NCI-H82 treated with DMSO at 0.1 percent for 48 hours (cell line): ENCODE measurements around the gene RRP15.
A peak's percentile ranks its signal among the peaks of the same experiment; 100 is the strongest.
"Not testable (repeated sequence)": the region's sequence is repeated elsewhere in the genome, so short reads cannot be mapped to it uniquely, and the experiment has no call there.

ENCODE experiments used
- DNase-seq: peaks from one replicate; lab custom pipeline; 2025; ENCODE audit not compliant: unreplicated experiment; lab: John Stamatoyannopoulos, UW

RRP15 gene

GRCh38 chr1:218296162-218296561, 11.1 kb downstream of the RRP15 start:
- no peak for DNase-seq

- no peak for DNase-seq
Observed at GRCh38 chr1:218297461-218297860, 12.4 kb downstream of the RRP15 start.

- no peak for DNase-seq
Observed at GRCh38 chr1:218297867-218298266, 12.8 kb downstream of the RRP15 start.

- DNase-seq, result no peak
Observed at GRCh38 chr1:218298398-218298797, 13.3 kb downstream of the RRP15 start.

GRCh38 chr1:218299416-218299815, 14.3 kb downstream of the RRP15 start:
- no peak for DNase-seq

DNA sequence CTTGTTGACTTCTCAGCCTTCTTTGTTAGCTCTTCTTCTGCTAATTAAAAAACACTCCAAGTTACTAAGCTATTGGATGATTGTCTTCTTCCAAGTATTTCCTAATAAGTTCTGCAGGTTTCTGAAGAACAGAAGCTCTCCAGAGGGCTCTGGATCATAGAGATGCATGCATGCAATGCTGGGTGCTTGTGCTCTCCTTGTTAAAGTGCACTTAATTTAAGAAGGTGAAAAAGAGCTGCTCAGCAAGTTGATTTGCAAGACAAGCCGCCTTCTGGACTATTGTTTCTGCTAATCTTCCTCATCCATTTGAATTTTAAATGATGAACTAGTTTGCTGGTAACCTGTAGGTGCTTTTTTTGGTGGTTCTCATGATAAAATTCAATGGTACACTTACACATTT, 16.1 kb downstream of the RRP15 start:
- DNase-seq, result no peak

GRCh38 chr1:218302155-218302554, 17.1 kb downstream of the RRP15 start:
- no peak for DNase-seq

DNA sequence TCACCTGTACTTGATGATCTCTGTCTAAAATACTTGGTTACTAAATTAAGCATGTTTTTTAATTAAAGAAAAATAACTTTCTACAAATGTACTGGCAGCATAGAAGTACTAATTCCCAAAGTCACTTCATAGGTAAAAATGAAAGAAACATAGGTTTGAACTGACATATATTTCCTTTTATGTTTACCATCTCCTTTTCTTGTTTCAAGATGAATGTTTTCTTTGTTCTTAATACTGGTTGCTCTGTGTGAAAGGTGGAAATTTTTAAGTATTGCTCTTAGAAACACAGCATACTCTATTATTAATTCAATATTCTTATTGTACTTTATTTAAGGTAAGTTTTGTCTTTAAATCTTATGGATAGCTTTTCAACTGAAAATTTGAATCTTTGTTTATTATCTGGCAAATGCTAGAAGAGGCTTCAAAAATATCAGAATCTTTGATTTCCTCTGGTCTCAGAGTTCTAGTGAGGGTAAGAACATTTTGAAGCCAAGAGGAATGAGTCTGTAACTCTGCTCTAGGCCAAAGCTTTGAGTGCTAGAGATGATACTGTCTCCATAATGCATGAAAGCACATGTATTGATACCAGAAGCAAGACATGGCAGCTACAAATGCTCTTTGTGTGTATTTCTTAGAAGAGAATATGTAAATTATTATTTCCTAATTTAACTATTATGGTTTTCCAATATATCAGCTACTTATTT, 18.2 kb downstream of the RRP15 start:
- DNase-seq, result no peak

DNA sequence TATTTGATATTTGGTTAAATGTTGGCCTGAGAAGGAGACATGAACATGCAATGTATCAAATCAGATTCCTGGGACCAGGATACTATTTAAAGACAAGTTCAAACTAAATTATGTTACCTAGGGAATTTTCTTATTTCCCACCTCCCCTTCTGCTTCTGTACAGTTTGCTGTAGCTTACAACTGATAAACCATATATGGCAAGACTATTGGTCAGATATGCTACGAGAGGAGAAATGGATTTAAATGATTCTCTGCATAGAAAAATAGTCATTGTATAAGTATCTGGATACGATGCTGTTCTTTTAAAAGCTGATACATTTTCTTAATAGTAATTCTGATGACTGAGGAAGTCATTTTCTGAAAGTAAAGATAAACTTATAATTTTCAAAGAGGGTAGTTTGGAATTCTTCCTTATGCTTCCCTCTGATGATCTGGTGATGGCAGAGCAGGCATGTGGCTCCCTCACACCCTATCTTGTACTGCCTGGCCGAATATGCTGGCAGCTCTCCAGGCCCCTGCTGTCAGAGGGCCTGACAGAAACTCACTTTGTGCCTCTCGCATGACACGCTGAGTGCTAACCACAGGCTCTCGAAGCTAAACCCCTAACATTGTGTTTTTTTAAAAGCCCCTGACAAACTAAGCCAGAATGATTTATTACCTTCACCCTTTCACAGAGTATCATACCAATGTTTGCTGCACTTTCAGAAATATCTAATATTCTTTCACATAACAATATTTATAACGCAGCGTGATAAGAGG, 19.4 kb downstream of the RRP15 start:
- DNase-seq, result no peak

- no peak for DNase-seq
Observed at GRCh38 chr1:218305472-218306064, 20.5 kb downstream of the RRP15 start.

- no peak for DNase-seq
Observed at GRCh38 chr1:218312509-218312908, 27.4 kb downstream of the RRP15 start.

GRCh38 chr1:218314316-218314715, 29.2 kb downstream of the RRP15 start:
- no peak for DNase-seq

- DNase-seq, result no peak
Observed at GRCh38 chr1:218315638-218316037, 30.5 kb downstream of the RRP15 start.

DNA sequence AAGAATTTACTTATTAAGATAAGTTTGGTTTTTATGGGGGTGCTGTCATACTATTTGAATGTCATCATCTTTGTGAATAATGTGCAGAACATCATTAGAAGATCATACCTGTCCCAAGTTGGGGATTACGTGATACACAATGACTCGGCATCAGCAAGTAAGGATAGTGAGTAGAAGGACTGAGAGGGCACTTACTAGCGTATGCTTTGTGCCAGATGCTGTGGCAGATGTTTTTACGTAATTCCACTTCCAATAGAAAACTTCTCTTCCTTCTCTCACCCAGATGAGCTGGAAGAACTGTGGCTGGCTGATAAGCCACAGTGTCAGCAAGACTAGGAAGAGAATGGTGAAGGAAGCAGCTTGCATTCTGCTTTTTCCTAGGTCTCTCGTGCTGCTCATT, 32.0 kb downstream of the RRP15 start:
- no peak for DNase-seq

GRCh38 chr1:218320182-218320581, 35.1 kb downstream of the RRP15 start:
- DNase-seq, result not testable (repeated sequence)

- no peak for DNase-seq
Observed at GRCh38 chr1:218322762-218323161, 37.7 kb downstream of the RRP15 start.

DNA sequence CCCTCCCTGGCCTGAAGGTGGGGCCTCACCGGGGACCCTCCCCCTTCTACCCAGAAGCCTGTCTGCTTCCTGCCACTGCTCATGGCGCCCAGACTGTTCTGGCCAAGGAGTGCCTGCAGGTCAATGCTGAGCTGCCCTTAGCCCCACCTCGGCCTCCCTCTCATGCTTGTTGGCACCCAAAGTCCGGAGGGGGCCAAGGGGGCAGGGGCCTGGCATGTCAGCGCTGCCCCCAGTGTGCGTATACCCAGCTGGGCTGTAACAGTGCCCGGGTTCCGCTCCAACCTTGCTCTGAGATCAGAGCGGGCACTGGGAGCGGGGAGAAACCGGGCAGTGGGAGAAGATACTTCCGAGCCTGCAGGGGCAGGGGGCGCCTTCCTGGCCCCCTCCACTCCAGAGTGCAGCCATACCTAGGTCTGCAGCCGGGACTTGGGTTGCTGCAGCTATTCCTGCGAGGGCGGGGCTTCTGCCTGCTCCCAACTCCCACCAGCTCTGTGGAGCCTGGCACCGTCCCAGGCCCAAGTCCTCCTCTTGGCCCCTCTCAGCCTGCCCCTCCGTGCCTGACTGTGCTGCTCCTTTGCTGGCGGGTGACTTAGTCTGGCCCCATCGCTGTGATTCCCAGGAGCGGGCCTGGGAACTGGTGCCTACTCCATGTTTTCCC, 38.6 kb downstream of the RRP15 start:
- no peak for DNase-seq

DNA sequence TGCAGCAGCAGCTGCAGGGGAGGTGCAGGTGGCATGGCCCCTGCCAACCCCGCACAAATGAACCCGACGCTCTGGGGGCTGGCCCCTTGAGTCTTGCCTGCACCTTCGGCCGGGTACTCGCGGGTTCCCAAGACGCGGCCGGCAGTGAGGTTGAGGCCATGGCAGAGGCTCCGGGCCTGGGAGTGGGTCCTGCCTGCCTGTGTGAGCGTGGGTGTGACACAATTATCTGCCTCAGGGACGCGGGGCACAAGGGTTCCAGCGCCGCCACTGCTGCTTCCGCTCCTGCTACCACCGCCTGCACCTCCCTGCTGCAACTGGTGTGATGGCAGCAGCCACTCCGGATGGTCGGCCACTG, 39.1 kb downstream of the RRP15 start:
- no peak for DNase-seq

DNA sequence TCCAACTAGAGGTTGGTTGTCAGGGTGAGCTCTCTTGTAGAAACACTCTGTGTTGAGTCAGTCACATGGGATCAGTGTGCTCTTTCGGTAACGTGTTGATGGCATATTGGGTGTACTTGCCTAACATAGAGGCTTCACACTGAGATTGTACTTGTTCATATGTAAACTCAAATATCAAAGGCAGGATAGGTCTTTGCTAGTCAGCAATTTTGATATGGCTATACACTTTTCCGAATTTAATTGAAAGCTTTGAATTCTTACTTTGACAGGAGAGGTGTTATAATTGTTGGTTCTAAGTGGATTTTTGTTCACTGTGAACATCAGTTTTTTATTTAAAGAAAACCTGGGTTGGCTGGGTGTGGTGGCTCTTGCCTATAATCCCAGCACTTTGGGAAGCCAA, 43.7 kb downstream of the RRP15 start:
- no peak for DNase-seq

- DNase-seq, result peak; percentile 14
Observed at GRCh38 chr1:218330043-218330623, 45.0 kb downstream of the RRP15 start.

DNA sequence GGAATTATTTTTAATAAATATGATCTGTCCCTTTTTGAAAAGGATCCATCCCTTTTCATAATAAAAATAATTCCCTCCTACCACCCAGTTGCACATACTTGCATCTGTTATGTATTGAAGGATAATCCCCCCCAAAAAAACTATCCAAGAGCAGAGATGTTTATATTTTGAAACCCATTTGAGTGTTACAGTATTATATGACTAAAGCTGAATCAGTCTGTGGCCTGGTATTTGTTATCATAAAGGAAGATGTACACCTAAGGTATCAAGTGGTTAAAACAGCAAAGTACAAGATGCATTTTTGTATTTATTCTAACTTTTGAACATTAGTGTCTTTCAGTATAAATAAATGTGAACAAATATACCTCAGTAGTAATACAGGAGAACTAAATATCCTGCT, 47.3 kb downstream of the RRP15 start:
- no peak for DNase-seq
